SK-N-SH treated with all-trans-retinoic acid at 6 μM for 48 hours (cell line): Measurements from ENCODE around the gene ZNF423.

Experiments
- ATAC-seq: fragments of 200-7000 bp; cut with Tn5 transposase; 3 replicates; pipeline ENCODE4 v1.9.1; 2020; ENCODE audit warnings: mild to moderate bottlenecking, moderate library complexity
- ARNTL ChIP-seq: fragments of 450-650 bp; formaldehyde crosslinking; IDR thresholded peaks from 2 replicates; pipeline ENCODE4 v1.5.0; 2020; ENCODE audit warnings: low read depth, mild to moderate bottlenecking, moderate library complexity, borderline replicate concordance
- ESRRG ChIP-seq: fragments of 250-450 bp; sonication (Bioruptor Pico); IDR thresholded peaks from 2 replicates; pipeline ENCODE4 v1.6.1; 2021; ENCODE audit warnings: mild to moderate bottlenecking
- GLIS3 ChIP-seq: fragments of 250-450 bp; sonication (Bioruptor Pico); IDR thresholded peaks from 2 replicates; pipeline ENCODE4 v1.5.0; 2020; ENCODE audit warnings: mild to moderate bottlenecking, moderate library complexity
- ISL1 ChIP-seq: fragments of 250-450 bp; sonication (Bioruptor Pico); IDR thresholded peaks from 2 replicates; pipeline ENCODE4 v2.1.2; 2022; ENCODE audit warnings: mild to moderate bottlenecking, moderate library complexity
- OSR1 ChIP-seq: fragments of 250-450 bp; sonication (Bioruptor Pico); IDR thresholded peaks from 2 replicates; pipeline ENCODE4 v1.8.0; 2022; ENCODE audit warnings: moderate library complexity, mild to moderate bottlenecking, inconsistent platforms
- PPARA ChIP-seq: fragments of 250-450 bp; sonication (Bioruptor Pico); IDR thresholded peaks from 2 replicates; pipeline ENCODE4 v1.5.0; 2020; ENCODE audit warnings: mild to moderate bottlenecking, borderline replicate concordance
- RARB ChIP-seq: fragments of 250-450 bp; sonication (Bioruptor Pico); IDR thresholded peaks from 2 replicates; pipeline ENCODE4 v1.8.0; 2021; ENCODE audit warnings: mild to moderate bottlenecking, moderate library complexity
- SNAI2 ChIP-seq: fragments of 250-450 bp; sonication (Bioruptor Pico); IDR thresholded peaks from 2 replicates; pipeline ENCODE4 v1.5.0; 2020; ENCODE audit warnings: mild to moderate bottlenecking, moderate library complexity
- TCF4 ChIP-seq: fragments of 250-450 bp; sonication (Bioruptor Pico); IDR thresholded peaks from 2 replicates; pipeline ENCODE4 v1.8.0; 2021; ENCODE audit warnings: mild to moderate bottlenecking, moderate library complexity, borderline replicate concordance
- TOX ChIP-seq: fragments of 250-450 bp; sonication (Bioruptor Pico); IDR thresholded peaks from 2 replicates; pipeline ENCODE4 v1.8.0; 2021; ENCODE audit warnings: mild to moderate bottlenecking, moderate library complexity, borderline replicate concordance
- ZC3H10 ChIP-seq: fragments of 250-450 bp; sonication (Bioruptor Pico); IDR thresholded peaks from 2 replicates; pipeline ENCODE4 v1.5.1; 2021; ENCODE audit warnings: mild to moderate bottlenecking, moderate library complexity
- ZFP3 ChIP-seq: fragments of 250-450 bp; sonication (Bioruptor Pico); IDR thresholded peaks from 2 replicates; pipeline ENCODE4 v1.5.0; 2020; ENCODE audit warnings: mild to moderate bottlenecking, moderate library complexity
- ZFP30 ChIP-seq: fragments of 450-650 bp; formaldehyde crosslinking; IDR thresholded peaks from 2 replicates; pipeline ENCODE4 v1.5.0; 2022; ENCODE audit warnings: mild to moderate bottlenecking, moderate library complexity
- ZNF565 ChIP-seq: fragments of 450-650 bp; formaldehyde crosslinking; conservative IDR thresholded peaks from 2 replicates; pipeline ENCODE4 v1.5.0; 2020; ENCODE audit warnings: low read depth, mild to moderate bottlenecking, moderate library complexity
- ZNF70 ChIP-seq: fragments of 450-650 bp; formaldehyde crosslinking; IDR thresholded peaks from 2 replicates; pipeline ENCODE4 v1.5.0; 2020; ENCODE audit warnings: mild to moderate bottlenecking, moderate library complexity
- ZNF8 ChIP-seq: fragments of 450-650 bp; formaldehyde crosslinking; IDR thresholded peaks from 2 replicates; pipeline ENCODE4 v1.5.0; 2020; ENCODE audit warnings: mild to moderate bottlenecking, moderate library complexity
- TF ChIP-seq, protein P1 (sequence below): fragments of 250-450 bp; sonication (Bioruptor Pico); IDR thresholded peaks from 2 replicates; pipeline ENCODE4 v1.5.1; 2021; ENCODE audit warnings: mild to moderate bottlenecking, moderate library complexity
- TF ChIP-seq, protein P2 (sequence below): fragments of 250-450 bp; sonication (Bioruptor Pico); IDR thresholded peaks from 2 replicates; pipeline ENCODE4 v1.5.0; 2020; ENCODE audit warnings: mild to moderate bottlenecking, moderate library complexity
- TF ChIP-seq, protein P3 (sequence below): fragments of 250-450 bp; sonication (Bioruptor Pico); IDR thresholded peaks from 2 replicates; pipeline ENCODE4 v1.8.0; 2020; ENCODE audit warnings: mild to moderate bottlenecking, moderate library complexity, borderline replicate concordance
- TF ChIP-seq, protein P4 (sequence below): fragments of 250-450 bp; sonication (Bioruptor Pico); IDR thresholded peaks from 2 replicates; pipeline ENCODE4 v1.5.1; 2020; ENCODE audit warnings: low read depth, mild to moderate bottlenecking, moderate library complexity
- TF ChIP-seq, protein P5 (sequence below): fragments of 250-450 bp; sonication (Bioruptor Pico); IDR thresholded peaks from 2 replicates; pipeline ENCODE4 v1.8.0; 2021; ENCODE audit warnings: low read depth, mild to moderate bottlenecking, moderate library complexity, borderline replicate concordance

Gene ZNF423

DNA sequence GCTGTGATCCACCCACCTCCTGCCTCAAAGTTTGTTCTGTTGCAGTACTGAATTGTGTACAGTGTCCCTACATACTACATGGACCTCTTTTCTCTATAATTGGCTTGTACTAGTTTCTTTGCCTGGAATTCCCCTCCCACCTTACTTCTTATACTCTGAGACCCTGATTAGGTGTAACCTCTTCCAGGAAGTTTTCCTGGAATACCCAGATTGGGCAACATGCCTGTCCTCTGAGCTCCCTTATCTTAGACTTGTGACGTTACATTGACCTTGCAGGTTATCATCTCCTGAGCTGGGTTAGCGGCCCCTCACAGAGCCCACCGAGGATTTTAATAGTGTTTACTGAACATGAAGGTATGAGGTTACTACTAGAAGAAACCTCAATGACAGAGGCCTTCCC is 237.0 kb downstream of the ZNF423 start:
- TF ChIP-seq GLIS3 (no peak), ZC3H10 (CRISPR knock-in tag) (no peak), OSR1 (CRISPR knock-in tag) (no peak), RARB (CRISPR knock-in tag) (no peak), ZFP30 (no peak)
- TF ChIP-seq, protein P1, sequence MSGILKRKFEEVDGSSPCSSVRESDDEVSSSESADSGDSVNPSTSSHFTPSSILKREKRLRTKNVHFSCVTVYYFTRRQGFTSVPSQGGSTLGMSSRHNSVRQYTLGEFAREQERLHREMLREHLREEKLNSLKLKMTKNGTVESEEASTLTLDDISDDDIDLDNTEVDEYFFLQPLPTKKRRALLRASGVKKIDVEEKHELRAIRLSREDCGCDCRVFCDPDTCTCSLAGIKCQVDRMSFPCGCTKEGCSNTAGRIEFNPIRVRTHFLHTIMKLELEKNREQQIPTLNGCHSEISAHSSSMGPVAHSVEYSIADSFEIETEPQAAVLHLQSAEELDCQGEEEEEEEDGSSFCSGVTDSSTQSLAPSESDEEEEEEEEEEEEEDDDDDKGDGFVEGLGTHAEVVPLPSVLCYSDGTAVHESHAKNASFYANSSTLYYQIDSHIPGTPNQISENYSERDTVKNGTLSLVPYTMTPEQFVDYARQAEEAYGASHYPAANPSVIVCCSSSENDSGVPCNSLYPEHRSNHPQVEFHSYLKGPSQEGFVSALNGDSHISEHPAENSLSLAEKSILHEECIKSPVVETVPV (CRISPR knock-in tag): no peak
- TF ChIP-seq, protein P2, sequence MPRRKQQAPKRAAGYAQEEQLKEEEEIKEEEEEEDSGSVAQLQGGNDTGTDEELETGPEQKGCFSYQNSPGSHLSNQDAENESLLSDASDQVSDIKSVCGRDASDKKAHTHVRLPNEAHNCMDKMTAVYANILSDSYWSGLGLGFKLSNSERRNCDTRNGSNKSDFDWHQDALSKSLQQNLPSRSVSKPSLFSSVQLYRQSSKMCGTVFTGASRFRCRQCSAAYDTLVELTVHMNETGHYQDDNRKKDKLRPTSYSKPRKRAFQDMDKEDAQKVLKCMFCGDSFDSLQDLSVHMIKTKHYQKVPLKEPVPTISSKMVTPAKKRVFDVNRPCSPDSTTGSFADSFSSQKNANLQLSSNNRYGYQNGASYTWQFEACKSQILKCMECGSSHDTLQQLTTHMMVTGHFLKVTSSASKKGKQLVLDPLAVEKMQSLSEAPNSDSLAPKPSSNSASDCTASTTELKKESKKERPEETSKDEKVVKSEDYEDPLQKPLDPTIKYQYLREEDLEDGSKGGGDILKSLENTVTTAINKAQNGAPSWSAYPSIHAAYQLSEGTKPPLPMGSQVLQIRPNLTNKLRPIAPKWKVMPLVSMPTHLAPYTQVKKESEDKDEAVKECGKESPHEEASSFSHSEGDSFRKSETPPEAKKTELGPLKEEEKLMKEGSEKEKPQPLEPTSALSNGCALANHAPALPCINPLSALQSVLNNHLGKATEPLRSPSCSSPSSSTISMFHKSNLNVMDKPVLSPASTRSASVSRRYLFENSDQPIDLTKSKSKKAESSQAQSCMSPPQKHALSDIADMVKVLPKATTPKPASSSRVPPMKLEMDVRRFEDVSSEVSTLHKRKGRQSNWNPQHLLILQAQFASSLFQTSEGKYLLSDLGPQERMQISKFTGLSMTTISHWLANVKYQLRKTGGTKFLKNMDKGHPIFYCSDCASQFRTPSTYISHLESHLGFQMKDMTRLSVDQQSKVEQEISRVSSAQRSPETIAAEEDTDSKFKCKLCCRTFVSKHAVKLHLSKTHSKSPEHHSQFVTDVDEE (CRISPR knock-in tag): no peak

DNA sequence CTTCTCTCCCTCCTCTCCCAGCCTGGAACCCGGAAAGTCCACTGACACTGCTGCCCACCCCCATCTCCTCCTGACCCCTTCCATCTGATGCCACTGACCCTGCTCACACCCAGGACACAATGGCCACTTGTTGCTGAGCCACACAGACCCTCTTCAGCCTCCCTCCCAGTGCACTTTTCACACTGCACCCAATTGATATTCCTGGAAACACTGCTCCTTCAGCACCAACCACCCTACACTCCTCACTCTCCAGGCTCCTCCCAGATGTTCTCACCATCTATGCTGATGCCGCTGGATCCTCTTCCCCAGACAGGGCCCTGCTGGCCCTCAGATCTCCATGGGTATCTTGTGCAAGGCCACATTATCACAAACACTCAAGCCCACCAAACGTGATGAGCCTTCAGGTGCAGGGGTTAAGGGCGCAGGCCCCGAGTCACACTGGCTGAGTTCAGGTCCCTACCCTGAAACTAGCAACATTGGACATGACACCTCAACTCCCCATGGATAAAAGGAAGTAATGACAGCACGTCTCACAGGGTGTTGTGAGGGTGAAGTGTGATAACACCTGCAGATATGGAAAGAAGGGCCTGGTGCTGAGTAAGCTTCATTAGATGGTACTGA is 238.1 kb downstream of the ZNF423 start:
- ATAC-seq: no peak
- TF ChIP-seq, protein P2 (CRISPR knock-in tag): no peak
- TF ChIP-seq ZNF565 (CRISPR knock-in tag): no peak
- no peak for TF ChIP-seq ISL1 (CRISPR knock-in tag)
- no peak for TF ChIP-seq OSR1 (CRISPR knock-in tag)
- no peak for TF ChIP-seq GLIS3
- TF ChIP-seq RARB (CRISPR knock-in tag): no peak
- no peak for TF ChIP-seq ZFP3 (CRISPR knock-in tag)
- TF ChIP-seq, protein P3, sequence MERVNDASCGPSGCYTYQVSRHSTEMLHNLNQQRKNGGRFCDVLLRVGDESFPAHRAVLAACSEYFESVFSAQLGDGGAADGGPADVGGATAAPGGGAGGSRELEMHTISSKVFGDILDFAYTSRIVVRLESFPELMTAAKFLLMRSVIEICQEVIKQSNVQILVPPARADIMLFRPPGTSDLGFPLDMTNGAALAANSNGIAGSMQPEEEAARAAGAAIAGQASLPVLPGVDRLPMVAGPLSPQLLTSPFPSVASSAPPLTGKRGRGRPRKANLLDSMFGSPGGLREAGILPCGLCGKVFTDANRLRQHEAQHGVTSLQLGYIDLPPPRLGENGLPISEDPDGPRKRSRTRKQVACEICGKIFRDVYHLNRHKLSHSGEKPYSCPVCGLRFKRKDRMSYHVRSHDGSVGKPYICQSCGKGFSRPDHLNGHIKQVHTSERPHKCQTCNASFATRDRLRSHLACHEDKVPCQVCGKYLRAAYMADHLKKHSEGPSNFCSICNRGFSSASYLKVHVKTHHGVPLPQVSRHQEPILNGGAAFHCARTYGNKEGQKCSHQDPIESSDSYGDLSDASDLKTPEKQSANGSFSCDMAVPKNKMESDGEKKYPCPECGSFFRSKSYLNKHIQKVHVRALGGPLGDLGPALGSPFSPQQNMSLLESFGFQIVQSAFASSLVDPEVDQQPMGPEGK: no peak
- no peak for TF ChIP-seq ESRRG
- TF ChIP-seq PPARA: no peak
- no peak for TF ChIP-seq SNAI2 (CRISPR knock-in tag)
- TF ChIP-seq TCF4 (CRISPR knock-in tag): no peak
- TF ChIP-seq ZFP30: no peak
- TF ChIP-seq ZC3H10 (CRISPR knock-in tag): no peak
- TF ChIP-seq TOX (CRISPR knock-in tag): no peak
- no peak for TF ChIP-seq ARNTL
- TF ChIP-seq, protein P4, sequence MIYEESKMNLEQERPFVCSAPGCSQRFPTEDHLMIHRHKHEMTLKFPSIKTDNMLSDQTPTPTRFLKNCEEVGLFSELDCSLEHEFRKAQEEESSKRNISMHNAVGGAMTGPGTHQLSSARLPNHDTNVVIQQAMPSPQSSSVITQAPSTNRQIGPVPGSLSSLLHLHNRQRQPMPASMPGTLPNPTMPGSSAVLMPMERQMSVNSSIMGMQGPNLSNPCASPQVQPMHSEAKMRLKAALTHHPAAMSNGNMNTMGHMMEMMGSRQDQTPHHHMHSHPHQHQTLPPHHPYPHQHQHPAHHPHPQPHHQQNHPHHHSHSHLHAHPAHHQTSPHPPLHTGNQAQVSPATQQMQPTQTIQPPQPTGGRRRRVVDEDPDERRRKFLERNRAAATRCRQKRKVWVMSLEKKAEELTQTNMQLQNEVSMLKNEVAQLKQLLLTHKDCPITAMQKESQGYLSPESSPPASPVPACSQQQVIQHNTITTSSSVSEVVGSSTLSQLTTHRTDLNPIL (CRISPR knock-in tag): no peak
- TF ChIP-seq ZNF8 (CRISPR knock-in tag): no peak

More for the DNA sequence above, 237.0 kb downstream of the ZNF423 start:
- no peak for ATAC-seq

DNA sequence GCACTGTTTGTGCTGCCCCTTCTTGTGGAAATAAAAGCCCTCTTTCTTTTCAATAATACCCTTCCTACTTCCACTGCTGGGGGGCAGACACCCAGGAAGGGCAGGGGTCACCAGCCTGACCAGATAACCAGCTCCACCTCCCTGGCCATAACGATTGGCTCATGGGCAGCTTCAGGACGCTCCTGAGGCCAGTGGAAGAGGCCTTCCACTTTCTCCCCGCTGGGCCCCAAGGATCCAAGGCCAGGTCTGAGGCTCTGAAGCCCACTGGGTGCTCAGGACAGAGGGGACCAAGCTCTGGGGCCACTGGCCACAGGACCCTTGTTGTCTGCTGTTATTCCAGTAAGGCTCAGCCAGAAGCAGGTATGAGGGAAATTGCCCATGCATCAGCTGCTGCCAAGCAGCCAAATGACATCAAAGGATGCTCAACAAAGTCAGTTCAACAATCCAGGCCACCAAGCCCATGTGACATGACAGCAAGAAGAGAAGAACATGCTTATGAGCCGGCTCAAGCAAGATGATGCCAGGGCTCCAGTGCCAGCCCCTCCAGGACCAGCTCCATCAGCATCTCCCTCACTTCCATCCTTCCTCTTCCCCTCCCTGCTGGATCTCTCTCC is 238.8 kb downstream of the ZNF423 start:
- no peak for ATAC-seq
- TF ChIP-seq ZNF70 (CRISPR knock-in tag): no peak
- no peak for TF ChIP-seq ZNF565 (CRISPR knock-in tag)
- no peak for TF ChIP-seq ZFP3 (CRISPR knock-in tag)
- no peak for TF ChIP-seq ZC3H10 (CRISPR knock-in tag)
- no peak for TF ChIP-seq ARNTL
- TF ChIP-seq, protein P5, sequence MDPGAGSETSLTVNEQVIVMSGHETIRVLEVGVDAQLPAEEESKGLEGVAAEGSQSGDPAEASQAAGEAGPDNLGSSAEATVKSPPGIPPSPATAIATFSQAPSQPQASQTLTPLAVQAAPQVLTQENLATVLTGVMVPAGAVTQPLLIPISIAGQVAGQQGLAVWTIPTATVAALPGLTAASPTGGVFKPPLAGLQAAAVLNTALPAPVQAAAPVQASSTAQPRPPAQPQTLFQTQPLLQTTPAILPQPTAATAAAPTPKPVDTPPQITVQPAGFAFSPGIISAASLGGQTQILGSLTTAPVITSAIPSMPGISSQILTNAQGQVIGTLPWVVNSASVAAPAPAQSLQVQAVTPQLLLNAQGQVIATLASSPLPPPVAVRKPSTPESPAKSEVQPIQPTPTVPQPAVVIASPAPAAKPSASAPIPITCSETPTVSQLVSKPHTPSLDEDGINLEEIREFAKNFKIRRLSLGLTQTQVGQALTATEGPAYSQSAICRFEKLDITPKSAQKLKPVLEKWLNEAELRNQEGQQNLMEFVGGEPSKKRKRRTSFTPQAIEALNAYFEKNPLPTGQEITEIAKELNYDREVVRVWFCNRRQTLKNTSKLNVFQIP (CRISPR knock-in tag): no peak
- TF ChIP-seq ZNF8 (CRISPR knock-in tag): no peak
- TF ChIP-seq, protein P3: no peak
- TF ChIP-seq, protein P1 (CRISPR knock-in tag): no peak
- TF ChIP-seq ZFP30: no peak
- no peak for TF ChIP-seq RARB (CRISPR knock-in tag)
